Tibial artery (tissue), 4 donors: ENCODE measurements around the gene HOXD8.

Experiments
- DNase-seq, 2 donors: peaks; one replicate each; pipeline ENCODE4 v3.0.0-alpha.2; 2019
- H3K27ac ChIP-seq, 2 donors: fragments of 200-600 bp; sonication (generic) in 1 of 2; 1 replicate in 1 of 2; 2 replicates in 1 of 2; pipeline ENCODE4 v1.5.1; 2018 to 2019; ENCODE audit warnings: mild to moderate bottlenecking in 1 of 2
- H3K27me3 ChIP-seq, 2 donors: fragments of 200-600 bp; sonication (generic) in 1 of 2; one replicate each; pipeline versions ENCODE4 v1.5.1 to v1.6.0; 2016 to 2019
- H3K36me3 ChIP-seq, 3 donors: fragments of 200-600 bp; sonication (generic) in 2 of 3; one replicate each; pipeline ENCODE4 v1.5.1; 2016 to 2019; ENCODE audit warnings: mild to moderate bottlenecking in 2 of 3
- H3K4me1 ChIP-seq, 4 donors: fragments of 200-600 bp; sonication (generic) in 2 of 4; 1 replicate in 3 of 4; 2 replicates in 1 of 4; pipeline ENCODE4 v1.5.1; 2016 to 2019
- H3K4me3 ChIP-seq, 2 donors: fragments of 200-600 bp; sonication (generic) in 1 of 2; 1 replicate in 1 of 2; 2 replicates in 1 of 2; pipeline ENCODE4 v1.5.1; 2018 to 2019; ENCODE audit warnings: mild to moderate bottlenecking in 2 of 2
- H3K9me3 ChIP-seq, 3 donors: fragments of 200-600 bp; sonication (generic) in 1 of 3; one replicate each; pipeline ENCODE4 v1.5.1; 2016 to 2019
- CTCF ChIP-seq, 2 experiments: fragments of 200-600 bp in 1 of 2; fragments of 450-650 bp in 1 of 2; IDR thresholded peaks; one replicate each; pipeline ENCODE4 v1.5.1; 2017 to 2019; ENCODE audit warnings: antibody characterized with exemption in 2 of 2, mild to moderate bottlenecking in 1 of 2, moderate library complexity in 1 of 2
- intact Hi-C: fragments of 100-400 bp; cut with DNase I; formaldehyde crosslinking; loops from one replicate; pipeline ENCODE4 v1.15.0; 2023; ENCODE audit warnings: low total_unique reads

The HOXD8 gene

GRCh38 chr2:176162911-176163671 lies 33.6 kb downstream of the HOXD8 start:
- H3K4me3 ChIP-seq = no peak overlapping the region
- intact Hi-C loops = no loop called here
- H3K9me3 ChIP-seq = peaks cover 0 to 7% (median 0%) of the 10 kb centered on the region in 3 donors
- H3K4me1 ChIP-seq = peaks cover 0 to 54% (median 36%) of the 10 kb centered on the region in 4 donors
- H3K27ac ChIP-seq = no peak overlapping the region
- DNase-seq = no peak
- H3K27me3 ChIP-seq = peaks cover 0 to 71% of the 10 kb centered on the region in 2 donors
- no peaks in the 10 kb centered on the region for H3K36me3 ChIP-seq
- no peak for TF ChIP-seq CTCF (IDR thresholded peaks at IDR 0.05)

GRCh38 chr2:176163672-176164056 lies 34.2 kb downstream of the HOXD8 start:
- Histone ChIP-seq H3K9me3 (peaks cover 0 to 7% (median 0%) of the 10 kb centered on the region in 3 donors), H3K27ac (no peak overlapping the region), H3K4me3 (no peak overlapping the region), H3K36me3 (no peaks in the 10 kb centered on the region), H3K27me3 (peaks cover 0 to 71% of the 10 kb centered on the region in 2 donors), H3K4me1 (peaks cover 0 to 54% (median 35%) of the 10 kb centered on the region in 4 donors)
- intact Hi-C loops = no loop called here
- DNase-seq = no peak
- no peak for TF ChIP-seq CTCF (IDR thresholded peaks at IDR 0.05)

GRCh38 chr2:176164201-176164600 lies 34.7 kb downstream of the HOXD8 start:
- no peak for TF ChIP-seq CTCF (IDR thresholded peaks at IDR 0.05)
- no peak for DNase-seq
- intact Hi-C loops = no loop called here
- peaks cover 0 to 69% of the 10 kb centered on the region in 2 donors for H3K27me3 ChIP-seq
- peaks cover 0 to 7% (median 0%) of the 10 kb centered on the region in 3 donors for H3K9me3 ChIP-seq
- H3K27ac ChIP-seq = no peak overlapping the region
- peaks cover 0 to 49% (median 30%) of the 10 kb centered on the region in 4 donors for H3K4me1 ChIP-seq
- no peaks in the 10 kb centered on the region for H3K36me3 ChIP-seq
- no peak overlapping the region for H3K4me3 ChIP-seq

GRCh38 chr2:176164611-176165369 lies 35.3 kb downstream of the HOXD8 start:
- intact Hi-C loops = no loop called here
- DNase-seq = no peak
- H3K4me3 ChIP-seq = peak overlapping the region; percentile 6 to 33
- no peak overlapping the region for H3K27ac ChIP-seq
- peaks cover 0 to 7% (median 0%) of the 10 kb centered on the region in 3 donors for H3K9me3 ChIP-seq
- H3K36me3 ChIP-seq = no peaks in the 10 kb centered on the region
- TF ChIP-seq CTCF (IDR thresholded peaks at IDR 0.05) = no peak
- H3K27me3 ChIP-seq = peaks cover 0 to 69% of the 10 kb centered on the region in 2 donors
- H3K4me1 ChIP-seq = peaks cover 0 to 43% (median 24%) of the 10 kb centered on the region in 4 donors

GRCh38 chr2:176165370-176166050 lies 36.0 kb downstream of the HOXD8 start:
- no peak for TF ChIP-seq CTCF (IDR thresholded peaks at IDR 0.05)
- Histone ChIP-seq H3K4me3 (peak overlapping the region in 1 of 2 donors; percentile 33), H3K27me3 (peaks cover 0 to 61% of the 10 kb centered on the region in 2 donors), H3K27ac (no peak overlapping the region), H3K4me1 (peaks cover 0 to 36% (median 17%) of the 10 kb centered on the region in 4 donors), H3K36me3 (no peaks in the 10 kb centered on the region), H3K9me3 (peaks cover 0 to 7% (median 0%) of the 10 kb centered on the region in 3 donors)
- DNase-seq = no peak
- intact Hi-C loops = no loop called here
